Esophagus muscularis mucosa (tissue), 3 donors: ENCODE measurements around the gene SLC6A11.

Source experiments
- POLR2A ChIP-seq: fragments of 450-650 bp; IDR thresholded peaks from one replicate; pipeline ENCODE4 v1.6.1; 2017; ENCODE audit warnings: antibody characterized with exemption, moderate library complexity, mild to moderate bottlenecking, low read depth
- TF ChIP-seq, protein P1 (sequence below), 3 experiments: fragments of 200-600 bp in 2 of 3; fragments of 450-650 bp in 1 of 3; sonication (generic) in 2 of 3; IDR thresholded peaks; one replicate each; pipeline ENCODE4 v1.5.1; 2017 to 2019; ENCODE audit warnings: antibody characterized with exemption in 3 of 3, mild to moderate bottlenecking in 2 of 3, moderate library complexity in 1 of 3

- no peak for TF ChIP-seq POLR2A
- TF ChIP-seq, protein P1, sequence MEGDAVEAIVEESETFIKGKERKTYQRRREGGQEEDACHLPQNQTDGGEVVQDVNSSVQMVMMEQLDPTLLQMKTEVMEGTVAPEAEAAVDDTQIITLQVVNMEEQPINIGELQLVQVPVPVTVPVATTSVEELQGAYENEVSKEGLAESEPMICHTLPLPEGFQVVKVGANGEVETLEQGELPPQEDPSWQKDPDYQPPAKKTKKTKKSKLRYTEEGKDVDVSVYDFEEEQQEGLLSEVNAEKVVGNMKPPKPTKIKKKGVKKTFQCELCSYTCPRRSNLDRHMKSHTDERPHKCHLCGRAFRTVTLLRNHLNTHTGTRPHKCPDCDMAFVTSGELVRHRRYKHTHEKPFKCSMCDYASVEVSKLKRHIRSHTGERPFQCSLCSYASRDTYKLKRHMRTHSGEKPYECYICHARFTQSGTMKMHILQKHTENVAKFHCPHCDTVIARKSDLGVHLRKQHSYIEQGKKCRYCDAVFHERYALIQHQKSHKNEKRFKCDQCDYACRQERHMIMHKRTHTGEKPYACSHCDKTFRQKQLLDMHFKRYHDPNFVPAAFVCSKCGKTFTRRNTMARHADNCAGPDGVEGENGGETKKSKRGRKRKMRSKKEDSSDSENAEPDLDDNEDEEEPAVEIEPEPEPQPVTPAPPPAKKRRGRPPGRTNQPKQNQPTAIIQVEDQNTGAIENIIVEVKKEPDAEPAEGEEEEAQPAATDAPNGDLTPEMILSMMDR (IDR thresholded peaks at IDR 0.05) = no peak
Observed at GRCh38 chr3:10944866-10945265, 128.8 kb downstream of the SLC6A11 start.
